Measurements from ENCODE around the gene ALDH1A2. TPM values are rescaled to one million over a fixed set of nuclear protein-coding genes. Genes with fewer than 3 reads are reported as not detected.

The ALDH1A2 gene
- polyA plus RNA-seq, 1 donor from 2014 or later, result 0.24 TPM

- H3F3A ChIP-seq (ENCODE audit: insufficient read depth, low read length, poor library complexity, severe bottlenecking), result no peaks in the 10 kb centered on the region
- no peak for TF ChIP-seq TAF1 (IDR thresholded peaks at IDR 0.05; ENCODE audit: low read depth)
- no peak for TF ChIP-seq RAD21 (conservative IDR thresholded peaks at IDR 0.05)
- TF ChIP-seq EZH2 (IDR thresholded peaks at IDR 0.05; ENCODE audit: borderline replicate concordance, insufficient read depth, low read length, poor library complexity, severe bottlenecking), result no peak
- TF ChIP-seq SMC3 (conservative IDR thresholded peaks at IDR 0.05; ENCODE audit: poor library complexity), result no peak
- no peak for TF ChIP-seq CTCF (IDR thresholded peaks at IDR 0.05; ENCODE audit: poor library complexity, severe bottlenecking)
- TF ChIP-seq REST (IDR thresholded peaks at IDR 0.05; ENCODE audit: borderline replicate concordance), result no peak
- no peak for TF ChIP-seq POLR2AphosphoS5 (IDR thresholded peaks at IDR 0.05)
- TF ChIP-seq EP300 (conservative IDR thresholded peaks at IDR 0.05; ENCODE audit: poor library complexity, severe bottlenecking), result no peak
- TF ChIP-seq MXI1 (conservative IDR thresholded peaks at IDR 0.05; ENCODE audit: poor library complexity, severe bottlenecking), result no peak
- H2AFZ ChIP-seq (ENCODE audit: low read depth, low read length), result no peak overlapping the region
- H3K27me3 ChIP-seq (ENCODE audit: insufficient read depth, low read depth, low read length), result no peaks in the 10 kb centered on the region
- H3K9ac ChIP-seq (ENCODE audit: low read length), result no peak overlapping the region
- no peak overlapping the region for H3K27ac ChIP-seq (ENCODE audit: low read length)
- H3K9me3 ChIP-seq (ENCODE audit: low read length), result no peaks in the 10 kb centered on the region
- H3K9me2 ChIP-seq (ENCODE audit: insufficient read depth, low read length), result no peaks in the 10 kb centered on the region
- no peak overlapping the region for H3K4me3 ChIP-seq (ENCODE audit: low read length)
- no peaks in the 10 kb centered on the region for H3K79me2 ChIP-seq (replicated peaks; ENCODE audit: insufficient read depth, low read length)
- H4K20me1 ChIP-seq (ENCODE audit: insufficient read depth), result no peaks in the 10 kb centered on the region
- H3K4me2 ChIP-seq (ENCODE audit: low read length), result no peak overlapping the region
- no peaks in the 10 kb centered on the region for H3K36me3 ChIP-seq (ENCODE audit: insufficient read depth, low read length)
Observed at GRCh38 chr15:58078591-58078990, 13.1 kb upstream of the ALDH1A2 start.

GRCh38 chr15:58077427-58077826 lies 11.9 kb upstream of the ALDH1A2 start:
- Histone ChIP-seq H4K20me1 (ENCODE audit: insufficient read depth) (no peaks in the 10 kb centered on the region), H3K27ac (ENCODE audit: low read length) (no peak overlapping the region), H3F3A (ENCODE audit: insufficient read depth, low read length, poor library complexity, severe bottlenecking) (no peaks in the 10 kb centered on the region), H2AFZ (ENCODE audit: low read depth, low read length) (no peak overlapping the region), H3K4me3 (ENCODE audit: low read length) (no peak overlapping the region), H3K9me3 (ENCODE audit: low read length) (no peaks in the 10 kb centered on the region), H3K79me2 (replicated peaks; ENCODE audit: insufficient read depth, low read length) (no peaks in the 10 kb centered on the region), H3K4me2 (ENCODE audit: low read length) (no peak overlapping the region), H3K9ac (ENCODE audit: low read length) (no peak overlapping the region), H3K36me3 (ENCODE audit: insufficient read depth, low read length) (no peaks in the 10 kb centered on the region), H3K27me3 (ENCODE audit: insufficient read depth, low read depth, low read length) (no peaks in the 10 kb centered on the region), H3K9me2 (ENCODE audit: insufficient read depth, low read length) (no peaks in the 10 kb centered on the region)
- TF ChIP-seq POLR2AphosphoS5 (IDR thresholded peaks at IDR 0.05), result no peak

- no peak overlapping the region for H3K9ac ChIP-seq (ENCODE audit: low read length)
- no peaks in the 10 kb centered on the region for H3K9me3 ChIP-seq (ENCODE audit: low read length)
- H3K27ac ChIP-seq (ENCODE audit: low read length), result no peak overlapping the region
- H3K36me3 ChIP-seq (ENCODE audit: insufficient read depth, low read length), result no peaks in the 10 kb centered on the region
- no peaks in the 10 kb centered on the region for H3K9me2 ChIP-seq (ENCODE audit: insufficient read depth, low read length)
- no peak overlapping the region for H2AFZ ChIP-seq (ENCODE audit: low read depth, low read length)
- no peak overlapping the region for H3K4me3 ChIP-seq (ENCODE audit: low read length)
- H3K27me3 ChIP-seq (ENCODE audit: insufficient read depth, low read depth, low read length), result peaks cover 2% of the 10 kb centered on the region
- H3K4me2 ChIP-seq (ENCODE audit: low read length), result no peak overlapping the region
- TF ChIP-seq EZH2 (IDR thresholded peaks at IDR 0.05; ENCODE audit: borderline replicate concordance, insufficient read depth, low read length, poor library complexity, severe bottlenecking) (no peak), TAF1 (IDR thresholded peaks at IDR 0.05; ENCODE audit: low read depth) (no peak), RAD21 (conservative IDR thresholded peaks at IDR 0.05) (no peak), CTCF (IDR thresholded peaks at IDR 0.05; ENCODE audit: poor library complexity, severe bottlenecking) (no peak), REST (IDR thresholded peaks at IDR 0.05; ENCODE audit: borderline replicate concordance) (no peak), SMC3 (conservative IDR thresholded peaks at IDR 0.05; ENCODE audit: poor library complexity) (no peak), EP300 (conservative IDR thresholded peaks at IDR 0.05; ENCODE audit: poor library complexity, severe bottlenecking) (no peak), MXI1 (conservative IDR thresholded peaks at IDR 0.05; ENCODE audit: poor library complexity, severe bottlenecking) (no peak), POLR2AphosphoS5 (IDR thresholded peaks at IDR 0.05) (no peak)
- no peaks in the 10 kb centered on the region for H4K20me1 ChIP-seq (ENCODE audit: insufficient read depth)
- no peaks in the 10 kb centered on the region for H3K79me2 ChIP-seq (replicated peaks; ENCODE audit: insufficient read depth, low read length)
- H3F3A ChIP-seq (ENCODE audit: insufficient read depth, low read length, poor library complexity, severe bottlenecking), result no peaks in the 10 kb centered on the region
Observed at GRCh38 chr15:58074452-58074851, 8.9 kb upstream of the ALDH1A2 start.

Data from neural cell (in vitro differentiated cells).